HepG2 (cell line): ENCODE data around the gene ZNRD2. TPM values are rescaled to one million over a fixed set of nuclear protein-coding genes. Genes with fewer than 3 reads are reported as not detected.

Experiments
- ATAC-seq: fragments of 200-7000 bp; cut with Tn5 transposase; 3 replicates; pipeline ENCODE4 v1.9.1; 2020; ENCODE audit warnings: mild to moderate bottlenecking, moderate library complexity
- BruUV-seq: library from RNA; stranded (reverse); fragments of 400-500 nt; replicated peaks from 2 replicates; lab custom pipeline; 2021; lab: Mats Ljungman, UMichigan
- CTCF ChIA-PET: fragments of 300-600 bp; formaldehyde crosslinking; extraction: SDS; loops from one replicate; lab custom pipeline; 2021; ENCODE audit warnings: low total read pairs, inconsistent platforms, low intra/inter-chr PET ratio; lab: Yijun Ruan, JAX
- POLR2A ChIA-PET: fragments of 350-600 bp; sonication (Branson Sonifier 250); formaldehyde crosslinking; loops from one replicate; lab custom pipeline; 2020; ENCODE audit warnings: antibody characterized with exemption, inconsistent platforms; lab: Yijun Ruan, JAX
- DNase-seq: peaks from one replicate; pipeline ENCODE4 v3.0.0-alpha.2; 2015; ENCODE audit warnings: low spot score
- FAIRE-seq: peaks from 3 replicates; lab custom pipeline; 2011; peaks lifted over from hg19 to GRCh38; lab: Jason Lieb, UNC
- H2AFZ ChIP-seq: one replicate; pipeline ENCODE4 v1.6.1; 2011; ENCODE audit warnings: low read length, inconsistent platforms
- H3K27ac ChIP-seq: fragments of 300-600 bp; 3 replicates; pipeline ENCODE4 v1.8.0; 2011; ENCODE audit warnings: mixed run types, mild to moderate bottlenecking, mixed read lengths, low read length, inconsistent platforms; ENCODE audit not compliant: insufficient read depth; ENCODE audit errors: extremely low read length
- H3K27me3 ChIP-seq, 2 experiments: fragments of 200-600 bp in 1 of 2; 2 replicates in 1 of 2; 3 replicates in 1 of 2; pipeline versions ENCODE4 v1.6.0 to v1.8.0; 2011; ENCODE audit warnings: low read length in 2 of 2, mild to moderate bottlenecking in 2 of 2, moderate library complexity in 2 of 2, inconsistent platforms in 1 of 2; ENCODE audit not compliant: insufficient read depth in 2 of 2, control insufficient read depth in 1 of 2
- H3K36me3 ChIP-seq, 2 experiments: fragments of 200-600 bp in 1 of 2; replicated peaks in 1 of 2; 2 replicates in 1 of 2; 3 replicates in 1 of 2; pipeline versions ENCODE4 v1.5.1 to v1.8.0; 2011; ENCODE audit warnings: low read length in 2 of 2, inconsistent platforms in 1 of 2; ENCODE audit not compliant: insufficient read depth in 2 of 2, control insufficient read depth in 1 of 2
- H3K4me1 ChIP-seq: 2 replicates; pipeline ENCODE4 v1.5.1; 2012; ENCODE audit warnings: low read length, inconsistent platforms; ENCODE audit not compliant: insufficient read depth
- H3K4me2 ChIP-seq: 2 replicates; pipeline ENCODE4 v1.6.0; 2011; ENCODE audit warnings: low read depth, low read length, inconsistent platforms
- H3K4me3 ChIP-seq, 3 experiments: fragments of 200-600 bp in 1 of 3; sonication (generic), shearing (Covaris generic) in 1 of 3; replicated peaks in 1 of 3; 2 replicates each; pipeline ENCODE4 v1.5.1; 2011 to 2016; ENCODE audit warnings: low read length in 3 of 3, inconsistent platforms in 2 of 3, low read depth in 2 of 3, mild to moderate bottlenecking in 2 of 3, control low read depth in 1 of 3, mixed read lengths in 1 of 3; ENCODE audit not compliant: insufficient read depth in 1 of 3
- H3K79me2 ChIP-seq: one replicate; pipeline ENCODE4 v1.6.1; 2011; ENCODE audit warnings: low read length, inconsistent platforms; ENCODE audit not compliant: insufficient read depth
- H3K9ac ChIP-seq: 2 replicates; pipeline ENCODE4 v1.6.0; 2011; ENCODE audit warnings: mild to moderate bottlenecking, low read depth, low read length, inconsistent platforms; ENCODE audit not compliant: insufficient read depth
- H3K9me3 ChIP-seq: 2 replicates; pipeline ENCODE4 v1.5.1; 2012; ENCODE audit warnings: mild to moderate bottlenecking, low read length
- H4K20me1 ChIP-seq: 2 replicates; pipeline ENCODE4 v1.6.0; 2011; ENCODE audit warnings: inconsistent platforms, mild to moderate bottlenecking, low read length, moderate library complexity; ENCODE audit not compliant: insufficient read depth
- AGO2 ChIP-seq: fragments of 200-400 bp; formaldehyde crosslinking; optimal IDR thresholded peaks from 2 replicates; pipeline ENCODE3; 2017; ENCODE audit warnings: mild to moderate bottlenecking, low read depth, low read length, moderate library complexity
- ATF2 ChIP-seq: sonication (generic); formaldehyde crosslinking; IDR thresholded peaks from 2 replicates; pipeline ENCODE4 v1.4.0; 2020; ENCODE audit warnings: missing genetic modification reagents
- ATF7 ChIP-seq, 2 experiments: fragments of 450-650 bp in 1 of 2; sonication (generic) in 1 of 2; formaldehyde crosslinking in 1 of 2; IDR thresholded peaks; 2 replicates each; pipeline versions ENCODE4 v1.4.0 to v1.6.1; 2016 to 2020; ENCODE audit warnings: antibody characterized with exemption in 1 of 2, mild to moderate bottlenecking in 1 of 2, missing genetic modification reagents in 1 of 2
- CBX2 ChIP-seq, 2 experiments: fragments of 200-600 bp in 1 of 2; sonication (generic); formaldehyde crosslinking in 1 of 2; IDR thresholded peaks; 2 replicates each; pipeline versions ENCODE4 v1.7.0 to v1.8.1; 2018 to 2022; ENCODE audit warnings: low read depth in 2 of 2, low read length in 1 of 2, mild to moderate bottlenecking in 1 of 2, missing genetic modification reagents in 1 of 2
- CTCF ChIP-seq: sonication (generic); formaldehyde crosslinking; IDR thresholded peaks from 2 replicates; pipeline ENCODE4 v1.5.0; 2020; ENCODE audit warnings: mild to moderate bottlenecking, missing genetic modification reagents, moderate library complexity
- DPF2 ChIP-seq: sonication (generic); formaldehyde crosslinking; IDR thresholded peaks from 2 replicates; pipeline ENCODE4 v1.4.0; 2020; ENCODE audit warnings: mild to moderate bottlenecking, low read depth, missing genetic modification reagents, borderline replicate concordance
- GTF3A ChIP-seq: sonication (generic); formaldehyde crosslinking; conservative IDR thresholded peaks from 2 replicates; pipeline ENCODE4 v1.4.0; 2020; ENCODE audit warnings: mild to moderate bottlenecking, missing genetic modification reagents
- HOMEZ ChIP-seq: IDR thresholded peaks from 2 replicates; pipeline ENCODE4 v1.6.1; 2016; ENCODE audit warnings: low read depth
- MAFK ChIP-seq, 2 experiments: IDR thresholded peaks in 1 of 2; conservative IDR thresholded peaks in 1 of 2; 2 replicates each; pipeline ENCODE4 v1.6.1; 2011; ENCODE audit warnings: improper control_type of control experiment in 2 of 2, low read length in 2 of 2
- RBFOX2 ChIP-seq: fragments of 200-400 bp; formaldehyde crosslinking; IDR thresholded peaks from 2 replicates; pipeline ENCODE4 v1.6.1; 2017; ENCODE audit warnings: low read depth, mild to moderate bottlenecking, low read length
- SP2 ChIP-seq: sonication (generic); formaldehyde crosslinking; IDR thresholded peaks from 2 replicates; pipeline ENCODE4 v1.5.1; 2020; ENCODE audit warnings: mild to moderate bottlenecking, missing genetic modification reagents
- ZBTB26 ChIP-seq: IDR thresholded peaks from 2 replicates; pipeline ENCODE4 v1.6.1; 2016; ENCODE audit warnings: missing compliant biosample characterization, missing genetic modification reagents, borderline replicate concordance
- ZBTB44 ChIP-seq: sonication (generic); formaldehyde crosslinking; IDR thresholded peaks from 2 replicates; pipeline ENCODE4 v1.4.0; 2020; ENCODE audit warnings: missing genetic modification reagents
- ZC3H13 ChIP-seq: sonication (generic); formaldehyde crosslinking; IDR thresholded peaks from 2 replicates; pipeline ENCODE4 v1.8.1; 2023; ENCODE audit warnings: mild to moderate bottlenecking, missing genetic modification reagents, moderate library complexity
- ZNF543 ChIP-seq: sonication (generic); formaldehyde crosslinking; IDR thresholded peaks from 2 replicates; pipeline ENCODE4 v1.4.0; 2020; ENCODE audit warnings: mild to moderate bottlenecking, missing genetic modification reagents
- WGBS: methylation state at CpG from one replicate; pipeline ENCODE4 v1.1.6; 2017; ENCODE audit warnings: low lambda C conversion rate; 5-methylcytosine and 5-hydroxymethylcytosine counted together
- in situ Hi-C: cut with HindIII; loops from 2 replicates; pipeline ENCODE4 v1.10.0; 2017; ENCODE audit warnings: low pct_unique_long_range_greater_than_20kb; ENCODE audit not compliant: extremely low pct_ligation_motif_present
- intact Hi-C: fragments of 100-400 bp; cut with micrococcal nuclease; formaldehyde crosslinking; loops from one replicate; pipeline ENCODE4 v1.10.0; 2022; ENCODE audit not compliant: unreplicated experiment
- polyA plus RNA-seq, 8 experiments: library from polyadenylated mRNA; depleted of rRNA in 3 of 8; stranded (reverse) in 7 of 8; unstranded in 1 of 8; fragments of >200 nt; fragmentation: Illumina TruSeq in 4 of 8; extraction: Trizol in 4 of 8; gene quantifications; 2 replicates each; pipeline versions ENCODE4 v1.2.1 to v1.2.3, GENCODE V29; 2011 to 2016; ENCODE audit warnings: low read depth in 4 of 8, missing spikeins in 1 of 8, mixed read lengths in 1 of 8; ENCODE audit not compliant: insufficient read depth in 1 of 8
- total RNA-seq, 5 experiments: library from RNA; depleted of rRNA; stranded (reverse); fragments of >200 nt; fragmentation: Illumina TruSeq; extraction: Trizol; gene quantifications; 2 replicates each; pipeline ENCODE4 v1.2.3, GENCODE V29; 2016; ENCODE audit warnings: low read depth in 1 of 5

The ZNRD2 gene
- total and polyA plus RNA-seq, 2 of the 13 experiments (the other 11 are each of a cell fraction or from before 2014, with no cell fraction given) = 29.2 to 34.0 TPM

- ATAC-seq = no peak
- CTCF ChIA-PET = no interaction called here
- DNase-seq = no peak
- POLR2A ChIA-PET = interaction anchor here (1.5 to 2.0 kb wide), 2 partner anchors 13 to 17 kb away, joined by 3 to 12 read pairs; partner anchors contain the start of gene SIPA1
- Histone ChIP-seq H3K4me3 (no peak overlapping the region), H4K20me1 (0 out of 2 replicates have a peak, but pooled peaks cover 3% of the 10 kb centered on the region), H3K36me3 (peaks cover 25 to 64% of the 10 kb centered on the region in 2 experiments; a peak in 4 of 5 replicates), H3K9me3 (no peaks in the 10 kb centered on the region), H3K27ac (no peak overlapping the region), H3K27me3 (no peaks in the 10 kb centered on the region; a peak in 1 of 5 replicates), H3K4me1 (peaks cover 20% of the 10 kb centered on the region), H3K79me2 (peaks cover 17% of the 10 kb centered on the region), H2AFZ (no peak overlapping the region), H3K9ac (no peak overlapping the region), H3K4me2 (no peak overlapping the region)
- intact Hi-C loops = no loop called here
- FAIRE-seq = no peak
- 98% methylated on average over 7 of the region's 19 CpGs for WGBS
- no TSS peak for BruUV-seq
- in situ Hi-C loops = no loop called here
- TF ChIP-seq ATF2 (CRISPR knock-in tag) (no peak), HOMEZ (CRISPR knock-in tag) (no peak), CTCF (no peak), ZC3H13 (CRISPR knock-in tag) (0 out of 2 replicates have a peak, but pooled peaks have one; percentile 9), MAFK (conservative IDR thresholded peaks at IDR 0.05 in 1 of 2, IDR thresholded peaks at IDR 0.05 in 1 of 2; ENCODE audit: low read length in 2 of 2) (no peak), CBX2 (IDR thresholded peaks at IDR 0.05; ENCODE audit: low read depth, low read length) (no peak), CBX2 (CRISPR knock-in tag; IDR thresholded peaks at IDR 0.05; ENCODE audit: low read depth) (no peak), ATF7 (IDR thresholded peaks at IDR 0.05) (no peak), ATF7 (CRISPR knock-in tag; IDR thresholded peaks at IDR 0.05) (no peak), ZBTB44 (CRISPR knock-in tag) (no peak), ZNF543 (CRISPR knock-in tag) (no peak), AGO2 (peak; percentile 92), GTF3A (CRISPR knock-in tag) (no peak), SP2 (0 out of 2 replicates have a peak, but pooled peaks have one; percentile 19), RBFOX2 (peak; percentile 68), DPF2 (CRISPR knock-in tag) (no peak), ZBTB26 (CRISPR knock-in tag) (no peak)
These were observed 50.4 kb downstream of the ZNRD2 start for GRCh38 chr11:65620666-65621065.
